Kidney capillary endothelial cell (primary cell): Measurements from ENCODE around the gene CLIC3.

Experiments
- DNase-seq: peaks from one replicate; pipeline ENCODE4 v3.0.0-alpha.2; 2018; ENCODE audit warnings: low spot score

Gene CLIC3

DNA sequence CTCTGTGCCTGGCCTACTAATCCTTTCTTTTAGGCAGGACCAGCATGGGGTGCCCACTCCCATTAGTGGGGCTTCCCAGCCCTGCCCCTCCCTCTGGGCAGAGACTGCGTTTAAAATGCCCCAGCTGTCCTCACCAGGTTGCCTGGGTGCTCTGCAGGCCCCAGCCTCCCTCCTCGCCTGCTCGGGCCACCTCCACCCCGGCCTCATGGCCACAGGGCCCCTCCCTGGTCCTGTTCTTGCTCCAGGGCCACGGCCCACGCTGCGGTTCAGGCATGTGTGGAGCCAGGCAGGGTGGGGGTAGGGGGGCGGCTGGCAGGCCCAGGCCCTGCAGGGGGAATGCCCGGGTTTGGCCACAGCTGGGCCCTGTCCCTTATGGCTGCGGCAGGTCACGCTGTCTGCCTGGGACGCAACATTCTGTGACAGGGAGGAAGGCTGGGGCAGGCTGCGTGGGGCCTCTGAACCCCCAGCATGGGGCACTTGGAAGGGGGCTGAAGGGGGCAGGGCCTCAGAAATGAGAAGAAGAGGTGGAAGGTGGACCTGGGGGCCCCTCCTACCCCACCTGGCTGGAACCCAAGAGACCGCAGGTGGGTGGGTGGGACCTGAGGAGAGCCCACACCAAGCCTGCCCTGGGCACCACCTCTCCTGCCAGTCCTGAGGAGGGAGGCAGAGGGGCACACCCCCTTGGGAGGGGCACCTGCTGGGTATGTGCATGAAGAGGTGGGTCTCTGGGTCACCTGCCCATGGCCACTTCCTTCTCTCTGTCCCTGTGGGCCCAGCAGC is 44.6 kb downstream of the CLIC3 start, which contains the start of gene LCN12:
Gene LCN12 (plus strand): TSS at position 733 of the 780 bp plus-strand sequence. CDS start 55 bp downstream, outside the sequence.
- DNase-seq: no peak

GRCh38 chr9:136950656-136951276 is 45.6 kb downstream of the CLIC3 start:
- no peak for DNase-seq

DNA sequence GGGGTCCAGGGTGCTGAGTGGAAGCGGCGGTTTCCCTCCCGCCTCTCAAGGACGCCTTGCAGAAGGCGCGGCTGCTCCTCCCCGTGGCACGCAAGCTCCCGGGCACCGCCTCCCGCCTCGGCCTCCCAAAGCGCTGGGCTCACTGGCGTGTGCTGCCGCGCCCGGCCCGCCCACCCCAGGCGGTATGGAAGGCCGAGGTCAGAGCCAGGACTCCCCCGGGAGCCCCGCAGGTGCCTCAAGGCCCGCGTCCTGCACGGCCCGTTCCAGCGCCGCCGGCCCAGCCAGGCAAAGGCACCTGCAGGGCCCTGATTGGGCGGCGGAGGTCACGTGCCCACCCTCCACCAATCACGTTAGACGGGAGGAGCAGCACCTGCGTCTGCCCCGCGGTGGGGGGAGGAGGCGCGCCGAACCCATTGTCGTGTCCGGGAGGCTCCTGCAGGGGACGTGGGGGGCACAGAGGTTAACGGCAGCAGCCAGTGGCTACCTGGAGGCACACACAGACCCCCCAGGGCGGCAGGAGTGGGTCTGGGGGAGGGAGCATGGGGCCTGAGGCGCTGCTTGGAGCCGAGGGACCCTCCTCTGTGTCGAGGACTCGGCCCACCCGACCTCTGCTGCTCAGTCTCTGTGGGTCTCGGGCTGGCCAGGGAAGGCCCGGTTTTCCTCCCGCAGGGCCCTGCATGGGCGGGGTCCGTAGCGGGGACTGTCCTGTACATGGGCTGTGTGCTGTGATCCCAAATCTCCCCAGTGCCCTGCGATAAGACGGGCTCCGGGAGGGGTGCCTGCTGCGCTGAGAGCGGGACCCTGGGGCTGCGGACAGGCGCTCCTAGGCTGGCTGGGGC is 46.3 kb downstream of the CLIC3 start:
- DNase-seq: peak; percentile 51

DNA sequence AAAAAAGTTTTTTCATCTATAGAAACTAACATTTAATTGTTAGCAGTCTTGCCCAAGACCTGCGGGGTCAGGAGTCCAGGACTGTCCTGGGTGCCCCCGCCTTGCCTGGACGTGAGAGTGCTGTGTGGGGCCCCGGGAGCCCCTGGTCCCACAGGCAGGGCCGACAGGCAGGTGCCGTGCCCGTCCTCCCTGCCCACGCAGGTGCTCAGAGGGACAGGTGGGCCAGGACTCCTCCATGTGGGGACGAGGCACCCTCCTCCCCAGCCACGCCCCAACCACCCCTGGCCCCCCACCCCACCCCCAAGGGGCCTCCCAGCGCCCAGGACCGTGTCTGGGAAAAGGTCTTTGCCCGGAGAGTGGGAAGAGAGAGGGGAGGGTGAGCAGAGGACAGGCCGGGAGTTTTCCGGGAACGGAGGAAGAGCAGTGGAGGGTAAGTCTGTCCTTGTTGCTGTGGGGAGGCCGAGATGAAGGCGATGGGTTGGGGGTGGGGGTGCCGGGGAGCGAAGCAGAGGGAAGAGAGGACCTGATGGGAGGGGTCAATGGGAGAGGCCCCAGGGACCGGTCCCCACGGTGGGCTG is 47.0 kb downstream of the CLIC3 start:
- no peak for DNase-seq

GRCh38 chr9:136947955-136948510 is 48.3 kb downstream of the CLIC3 start:
- peak; percentile 38 for DNase-seq

GRCh38 chr9:136947028-136947891 is 49.1 kb downstream of the CLIC3 start:
- no peak for DNase-seq

- DNase-seq: no peak
These were observed 49.9 kb downstream of the CLIC3 start for GRCh38 chr9:136946228-136947027.

GRCh38 chr9:136945333-136946227 is 50.8 kb downstream of the CLIC3 start:
- no peak for DNase-seq
